HepG2 (cell line): ENCODE measurements around the gene MRPL34. TPM values are rescaled to one million over a fixed set of nuclear protein-coding genes. Genes with fewer than 3 reads are reported as not detected.

Source experiments
- ARID2 ChIP-seq: sonication (generic); formaldehyde crosslinking; IDR thresholded peaks from 2 replicates; pipeline ENCODE4 v1.8.1; 2022; ENCODE audit warnings: mild to moderate bottlenecking, missing genetic modification reagents, borderline replicate concordance
- CBX2 ChIP-seq, 2 experiments: fragments of 200-600 bp in 1 of 2; sonication (generic); formaldehyde crosslinking in 1 of 2; IDR thresholded peaks; 2 replicates each; pipeline versions ENCODE4 v1.7.0 to v1.8.1; 2018 to 2022; ENCODE audit warnings: low read depth in 2 of 2, low read length in 1 of 2, mild to moderate bottlenecking in 1 of 2, missing genetic modification reagents in 1 of 2
- CENPT ChIP-seq: sonication (generic); formaldehyde crosslinking; IDR thresholded peaks from 2 replicates; pipeline ENCODE4 v1.8.0; 2022; ENCODE audit warnings: low read depth, mild to moderate bottlenecking, moderate library complexity, missing genetic modification reagents
- DBP ChIP-seq: sonication (generic); formaldehyde crosslinking; IDR thresholded peaks from 2 replicates; pipeline ENCODE4 v1.4.0; 2020; ENCODE audit warnings: missing genetic modification reagents; ENCODE audit errors: not compliant biosample characterization
- ETV6 ChIP-seq: sonication (generic); formaldehyde crosslinking; conservative IDR thresholded peaks from 2 replicates; pipeline ENCODE4 v1.4.0; 2020; ENCODE audit warnings: missing genetic modification reagents
- GTF3A ChIP-seq: sonication (generic); formaldehyde crosslinking; conservative IDR thresholded peaks from 2 replicates; pipeline ENCODE4 v1.4.0; 2020; ENCODE audit warnings: mild to moderate bottlenecking, missing genetic modification reagents
- HNRNPK ChIP-seq: fragments of 200-400 bp; formaldehyde crosslinking; IDR thresholded peaks from 2 replicates; pipeline ENCODE4 v1.6.1; 2018; ENCODE audit warnings: low read length, low read depth, moderate library complexity, mild to moderate bottlenecking; ENCODE audit not compliant: poor library complexity, severe bottlenecking
- MTA1 ChIP-seq: sonication (generic); formaldehyde crosslinking; IDR thresholded peaks from 2 replicates; pipeline ENCODE4 v1.4.0; 2020; ENCODE audit warnings: missing genetic modification reagents, mild to moderate bottlenecking, borderline replicate concordance
- NFYB ChIP-seq: sonication (generic); formaldehyde crosslinking; IDR thresholded peaks from 2 replicates; pipeline ENCODE4 v1.4.0; 2020; ENCODE audit warnings: missing genetic modification reagents
- NR2C2 ChIP-seq: sonication (generic); formaldehyde crosslinking; IDR thresholded peaks from 2 replicates; pipeline ENCODE4 v1.4.0; 2020; ENCODE audit warnings: missing genetic modification reagents, mild to moderate bottlenecking, moderate library complexity, borderline replicate concordance
- ZFP36L2 ChIP-seq: sonication (generic); formaldehyde crosslinking; IDR thresholded peaks from 2 replicates; pipeline ENCODE4 v1.4.0; 2020; ENCODE audit warnings: missing genetic modification reagents
- ZMYM3 ChIP-seq: sonication (generic); formaldehyde crosslinking; IDR thresholded peaks from 2 replicates; pipeline ENCODE4 v1.5.1; 2020; ENCODE audit warnings: mild to moderate bottlenecking, missing genetic modification reagents
- ZNF12 ChIP-seq: sonication (generic); formaldehyde crosslinking; IDR thresholded peaks from 2 replicates; pipeline ENCODE4 v1.5.0; 2020; ENCODE audit warnings: missing genetic modification reagents
- ZNF224 ChIP-seq: sonication (generic); formaldehyde crosslinking; IDR thresholded peaks from 2 replicates; pipeline ENCODE4 v1.5.0; 2020; ENCODE audit warnings: mild to moderate bottlenecking, missing genetic modification reagents
- ZNF296 ChIP-seq: sonication (generic); formaldehyde crosslinking; conservative IDR thresholded peaks from 2 replicates; pipeline ENCODE4 v1.5.0; 2020; ENCODE audit warnings: mild to moderate bottlenecking, missing genetic modification reagents
- ZNF484 ChIP-seq: sonication (generic); formaldehyde crosslinking; IDR thresholded peaks from 2 replicates; pipeline ENCODE4 v1.5.1; 2020; ENCODE audit warnings: mild to moderate bottlenecking, low read depth, missing genetic modification reagents, borderline replicate concordance
- ZNF563 ChIP-seq: sonication (generic); formaldehyde crosslinking; IDR thresholded peaks from 2 replicates; pipeline ENCODE4 v1.8.0; 2022; ENCODE audit warnings: mild to moderate bottlenecking, moderate library complexity, missing genetic modification reagents
- ZNF570 ChIP-seq: sonication (generic); formaldehyde crosslinking; IDR thresholded peaks from 2 replicates; pipeline ENCODE4 v1.4.0; 2020; ENCODE audit warnings: mild to moderate bottlenecking, missing genetic modification reagents, borderline replicate concordance
- ZNF883 ChIP-seq: sonication (generic); formaldehyde crosslinking; IDR thresholded peaks from 2 replicates; pipeline ENCODE4 v1.5.1; 2020; ENCODE audit warnings: mild to moderate bottlenecking, missing genetic modification reagents; ENCODE audit errors: not compliant biosample characterization
- ZSCAN29 ChIP-seq: sonication (generic); formaldehyde crosslinking; conservative IDR thresholded peaks from 2 replicates; pipeline ENCODE4 v1.4.0; 2020; ENCODE audit warnings: mild to moderate bottlenecking, missing genetic modification reagents
- polyA plus RNA-seq, 8 experiments: library from polyadenylated mRNA; depleted of rRNA in 3 of 8; stranded (reverse) in 7 of 8; unstranded in 1 of 8; fragments of >200 nt; fragmentation: Illumina TruSeq in 4 of 8; extraction: Trizol in 4 of 8; gene quantifications; 2 replicates each; pipeline versions ENCODE4 v1.2.1 to v1.2.3, GENCODE V29; 2011 to 2016; ENCODE audit warnings: low read depth in 4 of 8, missing spikeins in 1 of 8, mixed read lengths in 1 of 8; ENCODE audit not compliant: insufficient read depth in 1 of 8
- total RNA-seq, 5 experiments: library from RNA; depleted of rRNA; stranded (reverse); fragments of >200 nt; fragmentation: Illumina TruSeq; extraction: Trizol; gene quantifications; 2 replicates each; pipeline ENCODE4 v1.2.3, GENCODE V29; 2016; ENCODE audit warnings: low read depth in 1 of 5
- TF ChIP-seq, protein P1 (sequence below): sonication (generic); formaldehyde crosslinking; IDR thresholded peaks from 2 replicates; pipeline ENCODE4 v1.5.0; 2020; ENCODE audit warnings: missing genetic modification reagents
- TF ChIP-seq, protein P2 (sequence below): sonication (generic); formaldehyde crosslinking; IDR thresholded peaks from 2 replicates; pipeline ENCODE4 v1.5.0; 2020; ENCODE audit warnings: mild to moderate bottlenecking, missing genetic modification reagents, borderline replicate concordance

The MRPL34 gene
- total and polyA plus RNA-seq, 2 of the 13 experiments (the other 11 are each of a cell fraction or from before 2014, with no cell fraction given) = 74.0 to 77.3 TPM

GRCh38 chr19:17309965-17310461, 4.3 kb downstream of the MRPL34 start (continued):
- TF ChIP-seq, protein P1, sequence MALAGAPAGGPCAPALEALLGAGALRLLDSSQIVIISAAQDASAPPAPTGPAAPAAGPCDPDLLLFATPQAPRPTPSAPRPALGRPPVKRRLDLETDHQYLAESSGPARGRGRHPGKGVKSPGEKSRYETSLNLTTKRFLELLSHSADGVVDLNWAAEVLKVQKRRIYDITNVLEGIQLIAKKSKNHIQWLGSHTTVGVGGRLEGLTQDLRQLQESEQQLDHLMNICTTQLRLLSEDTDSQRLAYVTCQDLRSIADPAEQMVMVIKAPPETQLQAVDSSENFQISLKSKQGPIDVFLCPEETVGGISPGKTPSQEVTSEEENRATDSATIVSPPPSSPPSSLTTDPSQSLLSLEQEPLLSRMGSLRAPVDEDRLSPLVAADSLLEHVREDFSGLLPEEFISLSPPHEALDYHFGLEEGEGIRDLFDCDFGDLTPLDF = no peak
- TF ChIP-seq NR2C2 (CRISPR knock-in tag) (peak; percentile 88), ZNF12 (CRISPR knock-in tag) (no peak), NFYB (no peak), ZFP36L2 (CRISPR knock-in tag) (no peak), ETV6 (CRISPR knock-in tag) (no peak), GTF3A (no peak), ARID2 (CRISPR knock-in tag) (no peak), CBX2 (IDR thresholded peaks at IDR 0.05; ENCODE audit: low read depth, low read length) (no peak), CBX2 (CRISPR knock-in tag; IDR thresholded peaks at IDR 0.05; ENCODE audit: low read depth) (no peak), DBP (CRISPR knock-in tag) (no peak), ZMYM3 (no peak), ZNF484 (no peak), CENPT (CRISPR knock-in tag) (no peak), MTA1 (no peak), ZNF563 (no peak; the same call in 1 of the 2 replicates), ZNF224 (CRISPR knock-in tag) (0 out of 2 replicates have a peak, but pooled peaks have one; percentile 46), ZNF296 (CRISPR knock-in tag) (peak; percentile 33; the same call in 1 of the 2 replicates), ZSCAN29 (no peak), HNRNPK (no peak), ZNF570 (CRISPR knock-in tag) (no peak), ZNF883 (no peak)
- TF ChIP-seq, protein P2, sequence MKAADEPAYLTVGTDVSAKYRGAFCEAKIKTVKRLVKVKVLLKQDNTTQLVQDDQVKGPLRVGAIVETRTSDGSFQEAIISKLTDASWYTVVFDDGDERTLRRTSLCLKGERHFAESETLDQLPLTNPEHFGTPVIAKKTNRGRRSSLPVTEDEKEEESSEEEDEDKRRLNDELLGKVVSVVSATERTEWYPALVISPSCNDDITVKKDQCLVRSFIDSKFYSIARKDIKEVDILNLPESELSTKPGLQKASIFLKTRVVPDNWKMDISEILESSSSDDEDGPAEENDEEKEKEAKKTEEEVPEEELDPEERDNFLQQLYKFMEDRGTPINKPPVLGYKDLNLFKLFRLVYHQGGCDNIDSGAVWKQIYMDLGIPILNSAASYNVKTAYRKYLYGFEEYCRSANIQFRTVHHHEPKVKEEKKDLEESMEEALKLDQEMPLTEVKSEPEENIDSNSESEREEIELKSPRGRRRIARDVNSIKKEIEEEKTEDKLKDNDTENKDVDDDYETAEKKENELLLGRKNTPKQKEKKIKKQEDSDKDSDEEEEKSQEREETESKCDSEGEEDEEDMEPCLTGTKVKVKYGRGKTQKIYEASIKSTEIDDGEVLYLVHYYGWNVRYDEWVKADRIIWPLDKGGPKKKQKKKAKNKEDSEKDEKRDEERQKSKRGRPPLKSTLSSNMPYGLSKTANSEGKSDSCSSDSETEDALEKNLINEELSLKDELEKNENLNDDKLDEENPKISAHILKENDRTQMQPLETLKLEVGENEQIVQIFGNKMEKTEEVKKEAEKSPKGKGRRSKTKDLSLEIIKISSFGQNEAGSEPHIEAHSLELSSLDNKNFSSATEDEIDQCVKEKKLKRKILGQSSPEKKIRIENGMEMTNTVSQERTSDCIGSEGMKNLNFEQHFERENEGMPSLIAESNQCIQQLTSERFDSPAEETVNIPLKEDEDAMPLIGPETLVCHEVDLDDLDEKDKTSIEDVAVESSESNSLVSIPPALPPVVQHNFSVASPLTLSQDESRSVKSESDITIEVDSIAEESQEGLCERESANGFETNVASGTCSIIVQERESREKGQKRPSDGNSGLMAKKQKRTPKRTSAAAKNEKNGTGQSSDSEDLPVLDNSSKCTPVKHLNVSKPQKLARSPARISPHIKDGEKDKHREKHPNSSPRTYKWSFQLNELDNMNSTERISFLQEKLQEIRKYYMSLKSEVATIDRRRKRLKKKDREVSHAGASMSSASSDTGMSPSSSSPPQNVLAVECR (CRISPR knock-in tag) = peak; percentile 47; the same call in 1 of the 2 replicates
